ENCODE data around the gene SYT13.

SYT13 gene

GRCh38 chr11:45215098-45215865, 70.9 kb downstream of the SYT13 start:
- peak; percentile 69 for DNase-seq

- no peak for DNase-seq
Observed at GRCh38 chr11:45213717-45214116, 72.4 kb downstream of the SYT13 start.

- DNase-seq, result no peak
Observed at GRCh38 chr11:45213316-45213665, 72.8 kb downstream of the SYT13 start.

- no peak for DNase-seq
Observed at GRCh38 chr11:45212566-45213315, 73.4 kb downstream of the SYT13 start.

- no peak for DNase-seq
Observed at GRCh38 chr11:45211732-45212131, 74.4 kb downstream of the SYT13 start.

- DNase-seq, result no peak
Observed at GRCh38 chr11:45210846-45211245, 75.3 kb downstream of the SYT13 start.

GRCh38 chr11:45209891-45210699, 76.0 kb downstream of the SYT13 start:
- DNase-seq, result no peak

GRCh38 chr11:45209000-45209879, 76.9 kb downstream of the SYT13 start:
- DNase-seq, result no peak

GRCh38 chr11:45208135-45208534, 78.0 kb downstream of the SYT13 start:
- no peak for DNase-seq

- DNase-seq, result no peak
Observed at GRCh38 chr11:45205978-45206377, 80.2 kb downstream of the SYT13 start.

- no peak for DNase-seq
Observed at GRCh38 chr11:45204761-45205160, 81.4 kb downstream of the SYT13 start.

- no peak for DNase-seq
Observed at GRCh38 chr11:45193695-45194094, 92.4 kb downstream of the SYT13 start.

Data from inflammatory macrophage treated with lipopolysaccharide for 4 hours (primary cell).